GM19099 (cell line): ENCODE results near the gene PDHA1.

Source experiments
- POLR2A ChIP-seq: IDR thresholded peaks from 3 replicates; pipeline ENCODE4 v1.6.1; 2011; ENCODE audit warnings: low read depth; ENCODE audit not compliant: insufficient read length; ENCODE audit errors: extremely low read depth

The PDHA1 gene

DNA sequence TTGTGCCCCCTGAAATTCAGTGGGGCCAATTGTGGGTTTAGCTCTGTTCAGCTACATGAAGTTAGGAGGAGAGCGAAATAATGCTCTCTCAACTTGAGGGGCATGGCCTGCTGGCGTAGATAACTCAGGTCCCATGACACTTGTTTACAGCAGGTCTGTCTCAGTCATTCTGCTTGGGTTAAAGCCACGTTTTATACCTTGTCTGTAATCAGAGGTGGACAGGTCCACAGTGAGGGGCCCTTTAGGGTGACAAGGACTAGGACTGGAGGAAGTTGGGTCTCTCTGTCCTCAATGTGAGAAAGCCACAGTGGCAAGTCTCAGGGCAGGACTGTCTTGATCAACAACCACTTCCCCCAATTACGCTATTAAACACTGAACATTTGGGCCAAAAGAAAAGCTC lies 49.0 kb downstream of the PDHA1 start:
- TF ChIP-seq POLR2A, result no peak

DNA sequence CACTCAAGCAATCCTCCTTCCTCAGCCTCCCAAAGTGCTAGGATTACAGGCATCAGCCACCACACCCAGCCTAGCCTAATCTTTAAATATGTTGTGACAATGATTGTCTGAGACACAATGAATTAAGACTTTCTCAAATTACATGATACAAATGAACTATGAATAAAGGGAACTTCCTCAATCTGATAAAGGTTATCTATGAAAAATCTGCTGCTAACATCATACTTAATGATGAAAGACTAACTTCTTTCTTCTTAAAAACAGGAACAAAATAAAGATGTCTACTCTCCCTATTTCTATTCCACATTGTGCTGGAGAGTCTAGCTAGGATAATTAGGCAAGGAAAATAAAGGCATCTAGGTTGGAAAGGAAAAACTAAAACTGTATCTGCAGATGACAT lies 60.0 kb downstream of the PDHA1 start:
- no peak for TF ChIP-seq POLR2A

DNA sequence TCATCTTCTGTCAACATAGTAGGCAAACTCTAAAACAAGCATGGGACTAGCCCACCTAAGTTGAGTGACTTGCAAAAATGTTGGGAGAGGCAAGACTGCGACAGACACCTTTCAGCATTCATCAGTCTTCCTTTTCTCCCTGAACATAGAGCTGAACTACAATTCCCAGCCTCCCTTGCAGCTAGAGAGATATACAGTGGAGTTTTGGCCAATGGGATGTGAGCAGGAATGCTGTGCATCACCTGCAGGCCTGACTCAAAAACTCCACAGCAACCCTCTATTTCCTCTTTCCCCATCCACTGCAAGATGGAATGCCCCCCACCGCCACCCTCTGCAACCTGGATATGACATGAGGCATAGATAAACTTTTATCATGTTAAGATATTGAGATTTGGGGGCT lies 66.5 kb downstream of the PDHA1 start:
- TF ChIP-seq POLR2A, result no peak
